ENCODE measurements around the gene UBR4.

DNA sequence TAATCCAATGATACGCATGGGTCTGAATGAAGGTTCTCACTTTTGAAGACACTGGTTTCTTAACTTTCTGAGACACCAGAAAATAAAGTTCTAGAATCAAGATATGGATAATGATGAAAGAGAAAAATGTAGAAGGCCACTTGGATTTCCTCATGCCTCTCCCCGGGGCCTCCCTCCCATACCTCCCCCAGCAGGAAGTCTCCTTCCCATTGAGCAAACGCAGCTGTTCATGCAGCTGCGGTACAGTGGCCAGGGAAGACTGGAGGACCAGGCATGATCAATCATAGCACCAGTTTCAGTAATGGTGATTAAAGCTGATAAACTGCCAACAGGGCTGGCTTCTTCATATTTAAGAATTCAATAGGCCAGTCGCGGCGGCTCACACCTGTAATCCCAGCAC is 10.9 kb upstream of the UBR4 start:
- TF ChIP-seq TAF1 (IDR thresholded peaks at IDR 0.05; ENCODE audit: borderline replicate concordance, low read depth, low read length) = no peak
- no peak for TF ChIP-seq POLR2A (IDR thresholded peaks at IDR 0.05; ENCODE audit: low read depth, low read length)
